PC-3 (cell line): ENCODE measurements around the gene CD7. TPM values are rescaled to one million over a fixed set of nuclear protein-coding genes. Genes with fewer than 3 reads are reported as not detected.

Experiments used
- ATAC-seq: fragments of 200-7000 bp; cut with Tn5 transposase; 2 replicates; pipeline ENCODE4 v1.9.1; 2020; ENCODE audit warnings: mild to moderate bottlenecking, moderate library complexity
- BruUV-seq: library from RNA; stranded (reverse); fragments of 400-500 nt; replicated peaks from 2 replicates; lab custom pipeline; 2021; lab: Mats Ljungman, UMichigan
- CTCF ChIA-PET: fragments of 300-600 bp; sonication (Branson Sonifier 250); formaldehyde crosslinking; loops from one replicate; lab custom pipeline; 2022; ENCODE audit warnings: antibody characterized with exemption; lab: Charles Lee
- POLR2A ChIA-PET: fragments of 300-600 bp; sonication (Branson Sonifier 250); formaldehyde crosslinking; loops from one replicate; lab custom pipeline; 2022; ENCODE audit warnings: antibody characterized with exemption; ENCODE audit not compliant: unreplicated experiment; lab: Charles Lee
- DNase-seq: peaks from one replicate; pipeline ENCODE4 v3.0.0-alpha.2; 2015
- H2AFZ ChIP-seq: fragments of 300-600 bp; sonication (generic); 2 replicates; pipeline ENCODE4 v1.6.0; 2016; ENCODE audit warnings: antibody characterized with exemption, low read length
- H3F3A ChIP-seq: fragments of 300-600 bp; sonication (generic); one replicate; pipeline ENCODE4 v1.6.0; 2017; ENCODE audit warnings: antibody characterized with exemption, low read length, control low read depth, mild to moderate bottlenecking; ENCODE audit not compliant: unreplicated experiment
- H3K27ac ChIP-seq: fragments of 300-600 bp; sonication (generic); 2 replicates; pipeline ENCODE4 v1.5.1; 2016; ENCODE audit warnings: mild to moderate bottlenecking, low read length
- H3K27me3 ChIP-seq: fragments of 300-600 bp; sonication (generic); 2 replicates; pipeline ENCODE4 v1.6.1; 2016; ENCODE audit warnings: low read length, mixed read lengths
- H3K36me3 ChIP-seq: fragments of 300-600 bp; sonication (generic); 2 replicates; pipeline ENCODE4 v1.6.1; 2016; ENCODE audit warnings: low read depth, mixed run types, low read length, mixed read lengths
- H3K4me1 ChIP-seq: fragments of 300-600 bp; sonication (generic); 2 replicates; pipeline ENCODE4 v1.5.1; 2016; ENCODE audit warnings: low read length; ENCODE audit not compliant: insufficient read depth
- H3K4me2 ChIP-seq: fragments of 300-600 bp; sonication (generic); 2 replicates; pipeline ENCODE4 v1.6.0; 2016; ENCODE audit warnings: low read length
- H3K4me3 ChIP-seq: fragments of 300-600 bp; sonication (generic); 2 replicates; pipeline ENCODE4 v1.5.1; 2016; ENCODE audit warnings: mild to moderate bottlenecking, low read length, mixed read lengths
- H3K79me2 ChIP-seq: fragments of 300-600 bp; sonication (generic); 2 replicates; pipeline ENCODE4 v1.6.1; 2017; ENCODE audit warnings: low read length, mixed read lengths
- H3K9ac ChIP-seq: fragments of 300-600 bp; sonication (generic); 2 replicates; pipeline ENCODE4 v1.6.0; 2016; ENCODE audit warnings: mild to moderate bottlenecking, low read length
- H3K9me2 ChIP-seq: fragments of 300-600 bp; sonication (generic); replicated peaks from 2 replicates; pipeline ENCODE4 v1.6.1; 2016; ENCODE audit warnings: mixed run types, low read length, mixed read lengths
- H3K9me3 ChIP-seq: fragments of 300-600 bp; sonication (generic); 2 replicates; pipeline ENCODE4 v1.6.1; 2016; ENCODE audit warnings: low read length, mixed read lengths
- H4K20me1 ChIP-seq: fragments of 300-600 bp; sonication (generic); 2 replicates; pipeline ENCODE4 v1.6.1; 2016; ENCODE audit warnings: low read length, mixed read lengths
- EZH2 ChIP-seq: fragments of 300-600 bp; sonication (generic); IDR thresholded peaks from one replicate; pipeline ENCODE4 v1.6.1; 2017; ENCODE audit warnings: antibody characterized with exemption, mild to moderate bottlenecking, low read length; ENCODE audit not compliant: unreplicated experiment
- EZH2phosphoT487 ChIP-seq: fragments of 300-600 bp; sonication (generic); IDR thresholded peaks from 2 replicates; pipeline ENCODE4 v1.6.1; 2018; ENCODE audit warnings: mild to moderate bottlenecking, antibody characterized with exemption, low read length, borderline replicate concordance
- intact Hi-C: fragments of 100-400 bp; cut with micrococcal nuclease; formaldehyde crosslinking; loops from 2 replicates; pipeline ENCODE4 v1.9.0; 2023
- total RNA-seq: library from RNA; depleted of rRNA; stranded (reverse); fragments of >200 nt; gene quantifications from 2 replicates; pipeline ENCODE4 v1.2.3, GENCODE V29; 2014
- TF ChIP-seq, protein P1 (sequence below): fragments of 300-600 bp; sonication (generic); conservative IDR thresholded peaks from 2 replicates; pipeline ENCODE4 v1.5.1; 2017; ENCODE audit warnings: antibody characterized with exemption, low read depth, mild to moderate bottlenecking, low read length

The CD7 gene
- total RNA-seq, 1 experiment from 2014 or later: 0.15 TPM

GRCh38 chr17:82328994-82329507 lies 11.6 kb upstream of the CD7 start:
- Histone ChIP-seq H3K27me3 (no peaks in the 10 kb centered on the region), H3F3A (no peaks in the 10 kb centered on the region), H3K4me2 (no peak overlapping the region), H3K36me3 (no peaks in the 10 kb centered on the region), H3K9me3 (no peaks in the 10 kb centered on the region), H3K9ac (no peak overlapping the region), H2AFZ (no peak overlapping the region), H3K4me3 (no peak overlapping the region), H3K4me1 (peaks cover 25% of the 10 kb centered on the region), H4K20me1 (no peaks in the 10 kb centered on the region), H3K9me2 (no peaks in the 10 kb centered on the region), H3K27ac (no peak overlapping the region), H3K79me2 (peaks cover 17% of the 10 kb centered on the region)
- no peak for DNase-seq
- BruUV-seq: no TSS peak
- CTCF ChIA-PET: no interaction called here
- POLR2A ChIA-PET: no interaction called here
- no peak for ATAC-seq
- intact Hi-C loops: no loop called here
- TF ChIP-seq, protein P1, sequence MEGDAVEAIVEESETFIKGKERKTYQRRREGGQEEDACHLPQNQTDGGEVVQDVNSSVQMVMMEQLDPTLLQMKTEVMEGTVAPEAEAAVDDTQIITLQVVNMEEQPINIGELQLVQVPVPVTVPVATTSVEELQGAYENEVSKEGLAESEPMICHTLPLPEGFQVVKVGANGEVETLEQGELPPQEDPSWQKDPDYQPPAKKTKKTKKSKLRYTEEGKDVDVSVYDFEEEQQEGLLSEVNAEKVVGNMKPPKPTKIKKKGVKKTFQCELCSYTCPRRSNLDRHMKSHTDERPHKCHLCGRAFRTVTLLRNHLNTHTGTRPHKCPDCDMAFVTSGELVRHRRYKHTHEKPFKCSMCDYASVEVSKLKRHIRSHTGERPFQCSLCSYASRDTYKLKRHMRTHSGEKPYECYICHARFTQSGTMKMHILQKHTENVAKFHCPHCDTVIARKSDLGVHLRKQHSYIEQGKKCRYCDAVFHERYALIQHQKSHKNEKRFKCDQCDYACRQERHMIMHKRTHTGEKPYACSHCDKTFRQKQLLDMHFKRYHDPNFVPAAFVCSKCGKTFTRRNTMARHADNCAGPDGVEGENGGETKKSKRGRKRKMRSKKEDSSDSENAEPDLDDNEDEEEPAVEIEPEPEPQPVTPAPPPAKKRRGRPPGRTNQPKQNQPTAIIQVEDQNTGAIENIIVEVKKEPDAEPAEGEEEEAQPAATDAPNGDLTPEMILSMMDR: no peak
- no peak for TF ChIP-seq EZH2
- no peak for TF ChIP-seq EZH2phosphoT487

- ATAC-seq: no peak
- Histone ChIP-seq H3K79me2 (peaks cover 12% of the 10 kb centered on the region), H3K9me2 (no peaks in the 10 kb centered on the region), H2AFZ (no peak overlapping the region), H3K36me3 (no peaks in the 10 kb centered on the region), H3K4me2 (no peak overlapping the region), H3K27ac (no peak overlapping the region), H4K20me1 (no peaks in the 10 kb centered on the region), H3K4me3 (no peak overlapping the region), H3K27me3 (no peaks in the 10 kb centered on the region), H3K9me3 (no peaks in the 10 kb centered on the region), H3K4me1 (peaks cover 25% of the 10 kb centered on the region), H3F3A (no peaks in the 10 kb centered on the region), H3K9ac (no peak overlapping the region)
- TF ChIP-seq EZH2phosphoT487: no peak
- no peak for TF ChIP-seq EZH2
- TF ChIP-seq, protein P1: no peak
- DNase-seq: no peak
- no TSS peak for BruUV-seq
- intact Hi-C loops: no loop called here
- ChIA-PET POLR2A (no interaction called here), CTCF (no interaction called here)
Observed at GRCh38 chr17:82328141-82328993, 11.0 kb upstream of the CD7 start.

DNA sequence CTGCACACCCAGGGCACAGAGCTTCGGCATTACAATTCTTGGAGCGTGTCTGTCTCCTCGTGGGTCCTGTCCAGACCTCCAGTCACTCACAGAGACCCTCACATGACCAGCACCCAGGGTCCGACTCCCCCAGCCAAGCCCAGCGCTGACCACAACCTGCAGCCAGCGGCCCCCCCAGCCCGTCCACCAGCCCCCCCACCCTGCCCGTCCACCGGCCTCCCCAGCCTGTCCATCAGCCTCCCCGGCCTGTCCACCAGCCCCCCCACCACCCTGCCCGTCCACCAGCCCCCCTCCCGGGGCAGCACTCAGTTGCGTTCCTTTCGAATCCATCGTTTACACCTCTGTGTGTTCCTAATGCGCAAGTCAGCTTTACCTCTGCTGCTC lies 10.3 kb upstream of the CD7 start:
- no peak overlapping the region for H3K27ac ChIP-seq
- no peaks in the 10 kb centered on the region for H3K9me3 ChIP-seq
- no peak overlapping the region for H2AFZ ChIP-seq
- H3F3A ChIP-seq: no peaks in the 10 kb centered on the region
- POLR2A ChIA-PET: no interaction called here
- no peaks in the 10 kb centered on the region for H3K9me2 ChIP-seq
- CTCF ChIA-PET: no interaction called here
- BruUV-seq: no TSS peak
- H3K36me3 ChIP-seq: no peaks in the 10 kb centered on the region
- no peak overlapping the region for H3K4me2 ChIP-seq
- peaks cover 6% of the 10 kb centered on the region for H3K79me2 ChIP-seq
- H4K20me1 ChIP-seq: no peaks in the 10 kb centered on the region
- H3K9ac ChIP-seq: no peak overlapping the region
- no peak overlapping the region for H3K4me3 ChIP-seq
- intact Hi-C loops: no loop called here
- H3K27me3 ChIP-seq: no peaks in the 10 kb centered on the region
- DNase-seq (no peak), ATAC-seq (no peak)
- no peak for TF ChIP-seq EZH2phosphoT487
- peaks cover 25% of the 10 kb centered on the region for H3K4me1 ChIP-seq
